IPS-18a (cell line): ENCODE results near the gene STEAP4.

Experiments used
- H3K27ac ChIP-seq: one replicate; pipeline ENCODE4 v1.5.1; 2013; ENCODE audit warnings: low read length
- H3K27me3 ChIP-seq: one replicate; pipeline ENCODE4 v1.6.1; 2013; ENCODE audit warnings: mild to moderate bottlenecking, low read length; ENCODE audit not compliant: control insufficient read depth, insufficient read depth
- H3K36me3 ChIP-seq: one replicate; pipeline ENCODE4 v1.6.1; 2013; ENCODE audit warnings: low read depth, low read length; ENCODE audit not compliant: control insufficient read depth
- H3K4me1 ChIP-seq: one replicate; pipeline ENCODE4 v1.6.1; 2013; ENCODE audit warnings: low read depth, low read length; ENCODE audit not compliant: control insufficient read depth
- H3K4me3 ChIP-seq: one replicate; pipeline ENCODE4 v1.5.1; 2013; ENCODE audit warnings: low read length
- H3K9ac ChIP-seq: one replicate; pipeline ENCODE4 v1.6.1; 2013; ENCODE audit warnings: mild to moderate bottlenecking, low read length, moderate library complexity
- H3K9me3 ChIP-seq: one replicate; pipeline ENCODE4 v1.6.1; 2013; ENCODE audit warnings: low read depth, low read length; ENCODE audit not compliant: control insufficient read depth

Gene STEAP4

DNA sequence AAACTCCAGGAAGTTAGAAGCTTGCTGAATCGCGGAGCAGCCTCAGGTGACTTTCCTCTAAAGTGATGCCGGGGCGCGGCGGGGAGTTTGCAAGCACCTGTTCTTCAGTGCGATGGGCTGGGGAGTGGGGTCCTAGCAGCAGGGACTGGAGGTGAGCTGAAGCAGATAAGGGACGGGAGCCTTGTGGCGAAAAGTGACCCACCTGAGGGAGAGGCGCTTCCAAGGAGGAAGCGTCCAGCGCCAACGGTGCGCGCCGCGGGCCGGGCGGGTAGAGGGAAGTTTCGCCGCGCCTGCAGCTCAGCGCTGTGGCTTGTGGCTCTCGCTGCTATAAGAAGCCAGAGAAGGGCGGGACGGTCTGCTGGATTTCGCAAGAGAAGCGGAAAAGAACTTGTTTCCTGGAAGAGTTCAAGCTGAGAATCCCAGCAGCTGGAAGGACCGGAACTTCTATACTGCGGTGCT is at the start of gene STEAP4:
Gene STEAP4 (minus strand): TSS at position 305 of the 459 bp plus-strand sequence. CDS start 22,625 bp downstream, outside the sequence.
- Histone ChIP-seq H3K27ac (no peak within 1 kb of the TSS), H3K4me3 (peak within 1 kb of the TSS; percentile 68), H3K27me3 (peaks cover 28% of the 10 kb centered on the region), H3K4me1 (no peaks in the 10 kb centered on the region), H3K9me3 (no peaks in the 10 kb centered on the region), H3K9ac (peak within 1 kb of the TSS; percentile 15), H3K36me3 (no peaks in the 10 kb centered on the region)

DNA sequence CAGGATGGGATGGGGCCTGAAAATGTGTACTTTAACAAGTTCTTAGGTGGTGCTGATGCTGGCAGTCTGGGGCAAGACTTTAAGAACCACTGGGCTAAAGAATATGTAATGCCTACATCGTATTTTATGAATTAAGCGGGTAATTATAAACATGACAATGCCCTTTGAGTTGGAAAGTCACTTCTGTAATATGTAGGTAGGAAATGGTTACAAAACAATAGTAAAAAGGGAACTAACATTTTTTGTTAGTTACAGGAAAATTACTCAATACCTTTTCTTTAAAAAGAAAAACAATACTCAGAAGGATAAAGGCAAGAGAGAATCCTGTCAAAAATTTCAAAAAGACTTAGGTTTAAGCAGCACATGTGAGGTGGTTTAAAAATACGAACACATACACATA is 48.3 kb upstream of the STEAP4 start:
- no peak overlapping the region for H3K27ac ChIP-seq
- no peaks in the 10 kb centered on the region for H3K27me3 ChIP-seq

GRCh38 chr7:88350118-88350517 is 43.4 kb upstream of the STEAP4 start:
- Histone ChIP-seq H3K27me3 (no peaks in the 10 kb centered on the region), H3K9ac (no peak overlapping the region), H3K27ac (no peak overlapping the region)

More for the DNA sequence above, 48.3 kb upstream of the STEAP4 start:
- Histone ChIP-seq H3K9ac (no peak overlapping the region), H3K9me3 (no peaks in the 10 kb centered on the region), H3K4me3 (no peak overlapping the region), H3K4me1 (no peaks in the 10 kb centered on the region), H3K36me3 (no peaks in the 10 kb centered on the region)

DNA sequence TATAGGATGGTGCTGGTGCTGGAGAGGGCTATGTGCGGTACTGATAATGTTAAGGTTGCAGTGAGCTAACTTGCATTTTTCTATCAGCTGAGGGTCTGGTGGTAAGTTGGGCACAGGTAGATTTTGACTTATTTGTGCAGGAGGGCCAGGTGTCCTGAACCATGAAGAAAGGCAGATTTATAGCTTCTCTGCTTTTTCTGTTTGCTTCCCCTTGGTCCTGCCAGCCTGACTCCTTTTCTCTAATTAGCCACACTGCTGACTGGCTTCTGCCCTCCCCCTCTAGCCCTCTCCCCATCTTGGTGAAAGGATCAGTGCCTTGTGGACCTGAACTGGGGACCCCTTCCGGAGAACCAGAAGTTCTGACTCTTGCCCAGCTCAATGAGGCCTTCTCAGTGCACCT is 40.8 kb upstream of the STEAP4 start:
- no peaks in the 10 kb centered on the region for H3K27me3 ChIP-seq
- no peak overlapping the region for H3K4me3 ChIP-seq
- H3K27ac ChIP-seq: no peak overlapping the region
- no peaks in the 10 kb centered on the region for H3K36me3 ChIP-seq
- H3K9ac ChIP-seq: no peak overlapping the region
- H3K9me3 ChIP-seq: no peaks in the 10 kb centered on the region
- H3K4me1 ChIP-seq: peaks cover 13% of the 10 kb centered on the region

More at GRCh38 chr7:88350118-88350517, 43.4 kb upstream of the STEAP4 start:
- no peaks in the 10 kb centered on the region for H3K9me3 ChIP-seq
- H3K36me3 ChIP-seq: no peaks in the 10 kb centered on the region
- no peak overlapping the region for H3K4me3 ChIP-seq
- H3K4me1 ChIP-seq: peaks cover 13% of the 10 kb centered on the region

GRCh38 chr7:88347090-88347489 is 40.4 kb upstream of the STEAP4 start:
- H3K27ac ChIP-seq: no peak overlapping the region
- no peak overlapping the region for H3K9ac ChIP-seq
- no peaks in the 10 kb centered on the region for H3K9me3 ChIP-seq
- H3K27me3 ChIP-seq: no peaks in the 10 kb centered on the region
- H3K4me3 ChIP-seq: no peak overlapping the region
- H3K4me1 ChIP-seq: peaks cover 13% of the 10 kb centered on the region
- no peaks in the 10 kb centered on the region for H3K36me3 ChIP-seq

DNA sequence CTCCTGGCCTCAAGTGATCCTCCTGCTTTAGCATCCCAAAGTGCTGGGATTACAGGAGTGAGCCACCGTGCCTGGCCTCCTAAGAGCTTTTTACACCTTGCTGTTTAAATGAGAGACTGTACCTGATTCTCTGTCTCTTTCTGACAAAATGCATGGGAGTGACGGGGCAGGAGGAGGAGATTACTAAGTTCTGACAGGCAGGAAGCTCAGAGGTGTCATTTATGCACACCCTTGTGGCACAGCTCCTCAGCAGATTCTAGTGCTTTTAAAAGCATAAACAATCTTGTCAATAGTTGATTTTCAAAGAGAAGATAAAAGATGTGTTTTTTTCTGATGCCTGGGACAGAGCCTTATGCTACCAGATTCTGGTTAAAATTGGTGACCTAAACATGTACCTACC is 39.7 kb upstream of the STEAP4 start:
- Histone ChIP-seq H3K4me1 (peaks cover 13% of the 10 kb centered on the region), H3K4me3 (no peak overlapping the region), H3K27me3 (no peaks in the 10 kb centered on the region), H3K9me3 (no peaks in the 10 kb centered on the region), H3K27ac (no peak overlapping the region), H3K9ac (no peak overlapping the region), H3K36me3 (no peaks in the 10 kb centered on the region)

DNA sequence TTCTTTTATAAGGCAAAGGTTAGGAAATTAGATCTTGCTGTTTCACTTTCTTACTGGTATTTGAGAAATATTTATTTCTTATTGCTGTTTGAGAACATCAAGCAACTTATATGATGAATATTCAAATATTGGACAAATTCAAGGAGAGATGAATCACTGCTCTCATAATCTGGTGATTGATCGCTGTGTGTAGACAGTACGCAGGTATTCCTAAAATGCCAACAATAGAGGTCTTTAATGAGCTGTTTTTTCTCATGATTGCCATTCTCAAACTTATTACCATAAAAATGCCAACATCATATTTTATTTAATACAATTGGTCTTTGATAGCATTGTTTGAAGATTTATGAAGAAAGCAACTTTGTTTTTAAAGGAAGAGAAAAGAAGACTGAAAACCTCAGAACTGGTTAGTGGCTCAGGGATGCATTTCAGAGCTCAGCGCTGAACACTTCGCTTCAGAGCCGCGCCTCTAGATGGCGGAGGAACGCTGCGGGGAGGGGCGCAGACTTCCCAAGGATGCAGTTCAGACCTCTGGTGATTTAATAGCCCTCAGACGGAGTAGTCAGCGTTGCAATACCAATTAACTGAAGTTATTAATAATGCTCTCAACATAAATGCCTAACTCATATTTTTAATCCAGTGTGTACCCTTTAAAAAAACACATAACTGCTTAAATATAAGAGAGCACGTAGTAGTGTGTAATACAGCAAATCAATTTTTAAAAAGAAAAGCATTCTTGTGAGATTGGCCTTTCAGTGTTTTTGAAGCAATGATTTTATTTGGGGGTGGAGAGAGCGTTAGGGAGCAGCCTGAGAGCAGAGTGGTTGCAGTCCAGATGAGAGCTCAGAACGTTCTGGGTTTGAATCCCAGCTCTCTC is 38.5 kb upstream of the STEAP4 start:
- Histone ChIP-seq H3K36me3 (no peaks in the 10 kb centered on the region), H3K27me3 (no peaks in the 10 kb centered on the region), H3K9ac (no peak overlapping the region), H3K27ac (no peak overlapping the region), H3K4me1 (peaks cover 13% of the 10 kb centered on the region), H3K4me3 (no peak overlapping the region), H3K9me3 (no peaks in the 10 kb centered on the region)

DNA sequence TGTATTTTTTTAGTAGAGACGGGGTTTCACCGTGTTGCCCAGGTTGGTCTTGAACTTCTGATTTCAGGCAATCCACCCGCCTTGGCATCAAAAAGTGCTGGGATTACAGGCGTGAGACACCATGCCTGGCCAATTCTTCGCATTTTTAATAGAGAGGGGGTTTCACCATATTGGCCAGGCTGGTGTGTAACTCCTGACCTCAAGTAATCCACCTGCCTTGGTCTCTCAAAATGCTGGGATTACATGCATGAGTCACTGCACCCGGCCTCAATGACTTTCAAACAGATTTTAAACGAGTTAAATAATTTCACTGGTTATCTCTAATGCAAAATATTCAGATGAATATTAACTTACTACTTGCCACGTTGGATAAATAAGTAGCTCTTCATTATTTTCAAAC is 37.6 kb upstream of the STEAP4 start:
- H3K4me3 ChIP-seq: no peak overlapping the region
- H3K36me3 ChIP-seq: no peaks in the 10 kb centered on the region
- H3K4me1 ChIP-seq: peaks cover 13% of the 10 kb centered on the region
- no peaks in the 10 kb centered on the region for H3K27me3 ChIP-seq
- H3K9me3 ChIP-seq: no peaks in the 10 kb centered on the region
- no peak overlapping the region for H3K27ac ChIP-seq
- no peak overlapping the region for H3K9ac ChIP-seq

GRCh38 chr7:88339195-88339922 is 32.7 kb upstream of the STEAP4 start:
- no peak overlapping the region for H3K9ac ChIP-seq
- H3K4me3 ChIP-seq: no peak overlapping the region
- H3K27me3 ChIP-seq: no peaks in the 10 kb centered on the region
- H3K36me3 ChIP-seq: no peaks in the 10 kb centered on the region
- no peaks in the 10 kb centered on the region for H3K9me3 ChIP-seq
- H3K27ac ChIP-seq: no peak overlapping the region
- H3K4me1 ChIP-seq: no peaks in the 10 kb centered on the region

DNA sequence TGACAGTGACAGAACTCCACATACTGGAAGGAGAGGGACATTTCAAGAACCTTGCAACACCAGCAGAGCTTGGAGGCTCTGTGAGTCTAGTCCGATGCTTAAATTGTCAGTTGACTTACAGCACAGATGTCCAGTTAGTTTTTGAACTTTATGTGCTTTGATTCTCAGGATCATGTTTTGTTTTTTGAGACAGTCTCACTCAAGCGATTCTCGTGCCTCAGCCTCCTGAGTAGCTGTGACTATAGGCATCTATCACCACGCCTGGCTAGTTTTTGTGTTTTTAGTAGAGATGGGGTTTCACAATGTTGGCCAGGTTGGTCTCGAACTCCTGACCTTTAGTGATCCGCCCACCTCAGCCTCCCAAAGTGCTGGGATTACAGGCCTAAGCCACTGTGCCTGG is 31.8 kb upstream of the STEAP4 start:
- no peak overlapping the region for H3K27ac ChIP-seq
- H3K9me3 ChIP-seq: no peaks in the 10 kb centered on the region
- no peaks in the 10 kb centered on the region for H3K36me3 ChIP-seq
- H3K4me1 ChIP-seq: no peaks in the 10 kb centered on the region
- H3K9ac ChIP-seq: no peak overlapping the region
- no peak overlapping the region for H3K4me3 ChIP-seq
- H3K27me3 ChIP-seq: no peaks in the 10 kb centered on the region

- Histone ChIP-seq H3K9me3 (no peaks in the 10 kb centered on the region), H3K9ac (no peak overlapping the region), H3K36me3 (no peaks in the 10 kb centered on the region), H3K4me1 (no peaks in the 10 kb centered on the region), H3K4me3 (no peak overlapping the region), H3K27ac (no peak overlapping the region), H3K27me3 (no peaks in the 10 kb centered on the region)
Measured at GRCh38 chr7:88337572-88337971, 30.9 kb upstream of the STEAP4 start.
